C4-2B (cell line): ENCODE measurements around the gene HSD11B1.

Source experiments
- H3K27ac ChIP-seq: fragments of 450-650 bp; 2 replicates; pipeline ENCODE4 v1.5.1; 2017
- ZFX ChIP-seq: fragments of 450-650 bp; IDR thresholded peaks from 2 replicates; pipeline ENCODE4 v1.6.1; 2017
- TF ChIP-seq, protein P1 (sequence below): fragments of 450-650 bp; conservative IDR thresholded peaks from 2 replicates; pipeline ENCODE4 v1.5.1; 2017; ENCODE audit warnings: mild to moderate bottlenecking

The HSD11B1 gene

GRCh38 chr1:209727785-209728184 is 23.1 kb downstream of the HSD11B1 start:
- no peak for TF ChIP-seq ZFX
- TF ChIP-seq, protein P1, sequence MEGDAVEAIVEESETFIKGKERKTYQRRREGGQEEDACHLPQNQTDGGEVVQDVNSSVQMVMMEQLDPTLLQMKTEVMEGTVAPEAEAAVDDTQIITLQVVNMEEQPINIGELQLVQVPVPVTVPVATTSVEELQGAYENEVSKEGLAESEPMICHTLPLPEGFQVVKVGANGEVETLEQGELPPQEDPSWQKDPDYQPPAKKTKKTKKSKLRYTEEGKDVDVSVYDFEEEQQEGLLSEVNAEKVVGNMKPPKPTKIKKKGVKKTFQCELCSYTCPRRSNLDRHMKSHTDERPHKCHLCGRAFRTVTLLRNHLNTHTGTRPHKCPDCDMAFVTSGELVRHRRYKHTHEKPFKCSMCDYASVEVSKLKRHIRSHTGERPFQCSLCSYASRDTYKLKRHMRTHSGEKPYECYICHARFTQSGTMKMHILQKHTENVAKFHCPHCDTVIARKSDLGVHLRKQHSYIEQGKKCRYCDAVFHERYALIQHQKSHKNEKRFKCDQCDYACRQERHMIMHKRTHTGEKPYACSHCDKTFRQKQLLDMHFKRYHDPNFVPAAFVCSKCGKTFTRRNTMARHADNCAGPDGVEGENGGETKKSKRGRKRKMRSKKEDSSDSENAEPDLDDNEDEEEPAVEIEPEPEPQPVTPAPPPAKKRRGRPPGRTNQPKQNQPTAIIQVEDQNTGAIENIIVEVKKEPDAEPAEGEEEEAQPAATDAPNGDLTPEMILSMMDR: no peak
- no peak overlapping the region for H3K27ac ChIP-seq

DNA sequence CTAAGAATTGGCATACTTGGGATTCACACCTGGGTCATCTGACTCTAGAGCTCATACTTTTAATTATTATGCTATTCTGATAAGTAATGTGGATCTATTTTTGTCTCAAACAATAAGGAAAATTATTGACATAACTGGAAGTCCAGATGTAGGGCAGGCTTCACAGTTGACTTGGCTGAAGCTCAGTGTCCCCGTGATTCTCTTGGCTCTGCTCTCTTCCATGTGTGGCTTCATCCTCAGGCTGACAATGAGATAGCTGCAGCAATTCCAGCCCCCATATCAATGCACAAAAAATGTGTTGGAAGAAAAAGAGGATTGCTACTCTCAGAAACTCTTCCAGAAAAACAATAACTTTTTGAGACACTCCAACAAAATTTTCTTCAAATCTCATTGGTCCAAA is 23.8 kb downstream of the HSD11B1 start:
- TF ChIP-seq, protein P1: no peak
- no peak for TF ChIP-seq ZFX
- H3K27ac ChIP-seq: no peak overlapping the region

DNA sequence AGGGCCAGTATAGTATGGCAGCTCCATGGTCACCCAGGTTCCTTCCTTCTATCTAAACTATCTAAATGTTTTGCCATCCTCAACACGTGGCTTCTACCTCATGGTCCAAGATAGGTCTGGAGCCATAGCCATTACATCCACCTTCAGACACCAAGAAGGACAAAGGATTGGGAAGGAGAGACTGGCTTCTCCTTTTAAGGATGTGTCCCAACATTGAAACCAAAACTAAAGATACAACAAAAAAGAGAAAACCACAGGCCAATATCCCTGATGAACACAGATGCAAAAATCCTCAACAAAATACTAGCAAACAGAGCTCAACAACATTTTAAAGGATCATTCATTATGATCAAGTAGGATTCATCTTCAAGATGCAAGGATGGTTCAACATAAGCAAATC is 24.8 kb downstream of the HSD11B1 start:
- TF ChIP-seq ZFX: no peak
- TF ChIP-seq, protein P1: no peak
- no peak overlapping the region for H3K27ac ChIP-seq

DNA sequence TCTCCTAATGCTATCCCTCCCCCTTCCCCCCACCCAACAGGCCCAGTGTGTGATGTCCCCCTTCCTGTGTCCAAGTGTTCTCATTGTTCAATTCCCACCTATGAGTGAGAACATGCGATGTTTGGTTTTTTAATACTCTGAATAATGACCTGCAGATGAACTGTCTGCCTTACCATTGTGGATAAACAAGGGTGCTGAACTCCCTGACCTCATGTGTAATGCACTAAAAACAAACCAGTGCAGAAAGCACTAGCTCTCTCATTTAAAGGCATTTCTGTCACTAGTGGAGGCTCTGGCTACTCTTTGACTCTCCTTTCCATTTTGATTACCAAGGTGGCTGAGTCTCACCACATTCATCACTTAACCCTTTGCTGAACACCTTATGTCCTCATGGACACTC is 28.1 kb downstream of the HSD11B1 start:
- H3K27ac ChIP-seq: no peak overlapping the region
- no peak for TF ChIP-seq ZFX
- TF ChIP-seq, protein P1: no peak

DNA sequence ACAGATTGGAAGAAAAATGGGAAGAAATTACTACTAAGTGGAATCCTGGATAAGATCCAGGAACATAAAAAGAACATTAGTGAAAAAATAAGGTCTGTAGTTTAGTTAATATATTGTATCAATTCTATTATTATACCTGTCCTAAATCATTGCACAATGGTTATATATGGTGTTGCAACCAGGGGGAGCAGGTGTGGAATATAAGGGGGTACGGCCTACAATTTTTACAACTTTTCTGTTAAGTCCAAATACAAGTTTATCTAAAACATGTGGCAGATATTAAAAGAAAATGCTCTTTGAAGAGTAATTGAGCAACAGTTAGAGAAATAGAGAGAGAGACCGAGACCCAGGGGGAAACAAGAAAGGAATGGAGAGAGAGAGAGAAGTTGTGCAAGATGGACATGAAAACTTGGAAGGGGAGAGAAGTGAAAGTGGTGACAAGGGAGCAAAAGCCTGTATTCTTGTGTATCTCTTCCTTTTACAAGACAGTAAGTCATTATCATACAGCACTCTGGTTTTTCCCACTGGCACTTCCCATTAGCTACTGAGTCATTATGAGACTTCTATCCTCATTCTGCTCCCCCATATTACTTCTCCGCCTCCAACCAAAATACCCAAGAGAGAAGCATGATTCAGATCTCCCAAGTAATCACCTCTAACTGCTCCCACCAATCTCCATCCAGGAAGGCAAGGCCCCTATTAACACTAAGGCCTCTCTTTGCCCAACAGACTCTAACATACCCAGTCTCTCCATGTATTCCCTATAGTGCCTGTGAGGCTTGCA is 29.0 kb downstream of the HSD11B1 start:
- no peak for TF ChIP-seq ZFX
- TF ChIP-seq, protein P1: no peak
- H3K27ac ChIP-seq: no peak overlapping the region

DNA sequence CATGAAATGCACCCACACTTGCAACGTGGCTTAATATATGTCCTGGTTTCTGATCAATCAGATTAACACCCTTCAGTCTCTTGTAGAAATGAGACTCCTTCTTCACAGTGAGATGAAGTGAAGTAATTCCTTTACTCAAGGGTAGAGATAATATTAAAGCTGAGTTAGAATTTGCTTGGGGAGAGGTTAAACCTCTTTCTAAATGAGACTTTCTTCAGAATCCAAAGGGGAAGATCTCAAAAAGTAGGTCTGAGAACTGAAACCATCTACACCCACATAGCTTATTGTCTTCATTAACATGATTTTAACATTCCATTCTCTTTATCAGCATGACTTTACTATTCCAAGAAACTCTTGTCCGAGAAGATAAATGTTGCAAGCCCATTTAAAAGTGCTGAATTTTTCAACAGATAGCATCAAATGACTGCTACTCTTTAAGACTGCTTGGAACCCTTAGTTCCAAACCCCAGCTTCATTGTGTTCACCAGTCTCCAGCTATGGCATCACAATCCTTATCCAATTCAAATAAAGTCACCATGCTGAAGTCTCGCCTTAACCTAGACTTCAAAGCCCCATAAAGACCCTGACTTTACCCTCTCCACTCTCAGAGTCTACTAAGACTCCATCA is 32.0 kb downstream of the HSD11B1 start:
- H3K27ac ChIP-seq: no peak overlapping the region
- TF ChIP-seq, protein P1: no peak
- TF ChIP-seq ZFX: no peak

GRCh38 chr1:209737118-209737505 is 32.5 kb downstream of the HSD11B1 start:
- TF ChIP-seq, protein P1: no peak
- no peak for TF ChIP-seq ZFX

More at GRCh38 chr1:209737118-209737505, 32.5 kb downstream of the HSD11B1 start:
- H3K27ac ChIP-seq: no peak overlapping the region
